Trophoblast cell (in vitro differentiated cells and primary cell): ENCODE data around the gene PTPRN2.

Experiments used
- DNase-seq, 2 donors: peaks; one replicate each; pipeline ENCODE4 v3.0.0-alpha.2; 2016
- H2AFZ ChIP-seq: 2 replicates; pipeline ENCODE4 v1.6.1; 2013; ENCODE audit warnings: low read length, moderate library complexity, mild to moderate bottlenecking; ENCODE audit not compliant: insufficient read depth, poor library complexity
- H2AK5ac ChIP-seq: 2 replicates; pipeline ENCODE4 v1.6.1; 2013; ENCODE audit warnings: mild to moderate bottlenecking, low read length
- H2BK120ac ChIP-seq: 2 replicates; pipeline ENCODE4 v1.6.1; 2013; ENCODE audit warnings: low read length, mild to moderate bottlenecking, moderate library complexity; ENCODE audit not compliant: insufficient read depth, poor library complexity
- H2BK12ac ChIP-seq: 2 replicates; pipeline ENCODE4 v1.6.1; 2013; ENCODE audit warnings: mild to moderate bottlenecking, low read length, moderate library complexity
- H2BK5ac ChIP-seq: 2 replicates; pipeline ENCODE4 v1.6.1; 2013; ENCODE audit warnings: low read length, low read depth, moderate library complexity, mild to moderate bottlenecking; ENCODE audit not compliant: poor library complexity
- H3K14ac ChIP-seq: 2 replicates; pipeline ENCODE4 v1.6.1; 2013; ENCODE audit warnings: mild to moderate bottlenecking, low read length
- H3K18ac ChIP-seq: 2 replicates; pipeline ENCODE4 v1.6.1; 2013; ENCODE audit warnings: mild to moderate bottlenecking, low read length
- H3K23ac ChIP-seq: 2 replicates; pipeline ENCODE4 v1.6.1; 2013; ENCODE audit warnings: low read length
- H3K27ac ChIP-seq: 2 replicates; pipeline ENCODE4 v1.5.1; 2013; ENCODE audit warnings: low read depth, mild to moderate bottlenecking, inconsistent platforms, low read length, moderate library complexity
- H3K27me3 ChIP-seq: 2 replicates; pipeline ENCODE4 v1.6.1; 2013; ENCODE audit warnings: inconsistent platforms, mild to moderate bottlenecking, low read length, moderate library complexity; ENCODE audit not compliant: insufficient read depth
- H3K36me3 ChIP-seq, 2 experiments: 1 replicate in 1 of 2; 2 replicates in 1 of 2; pipeline ENCODE4 v1.6.1; 2013; ENCODE audit warnings: low read length in 2 of 2, mild to moderate bottlenecking in 2 of 2, moderate library complexity in 1 of 2; ENCODE audit not compliant: insufficient read depth in 2 of 2, control insufficient read depth in 1 of 2
- H3K4ac ChIP-seq: 2 replicates; pipeline ENCODE4 v1.6.1; 2013; ENCODE audit warnings: low read depth, mild to moderate bottlenecking, low read length, moderate library complexity
- H3K4me1 ChIP-seq, 2 experiments: 1 replicate in 1 of 2; 2 replicates in 1 of 2; pipeline ENCODE4 v1.6.1; 2013; ENCODE audit warnings: low read length in 2 of 2, mild to moderate bottlenecking in 2 of 2, moderate library complexity in 1 of 2; ENCODE audit not compliant: insufficient read depth in 2 of 2, control insufficient read depth in 1 of 2
- H3K4me2 ChIP-seq: 2 replicates; pipeline ENCODE4 v1.6.1; 2013; ENCODE audit warnings: inconsistent platforms, mild to moderate bottlenecking, low read length, moderate library complexity
- H3K4me3 ChIP-seq: 2 replicates; pipeline ENCODE4 v1.5.1; 2013; ENCODE audit warnings: mild to moderate bottlenecking, low read depth, low read length, inconsistent platforms
- H3K79me1 ChIP-seq: one replicate; pipeline ENCODE4 v1.6.1; 2013; ENCODE audit warnings: low read length
- H3K79me2 ChIP-seq: 2 replicates; pipeline ENCODE4 v1.6.1; 2013; ENCODE audit warnings: low read length, mild to moderate bottlenecking; ENCODE audit not compliant: control insufficient read depth, insufficient read depth, poor library complexity
- H3K9ac ChIP-seq: 2 replicates; pipeline ENCODE4 v1.6.1; 2013; ENCODE audit warnings: mild to moderate bottlenecking, low read length
- H3K9me3 ChIP-seq: 2 replicates; pipeline ENCODE4 v1.6.1; 2013; ENCODE audit warnings: low read depth, mild to moderate bottlenecking, control low read depth, inconsistent platforms, low read length; ENCODE audit not compliant: insufficient read depth
- H4K12ac ChIP-seq: 2 replicates; pipeline ENCODE4 v1.6.1; 2013; ENCODE audit warnings: low read depth, mild to moderate bottlenecking, low read length, moderate library complexity
- H4K8ac ChIP-seq: 2 replicates; pipeline ENCODE4 v1.6.1; 2013; ENCODE audit warnings: low read depth, mild to moderate bottlenecking, low read length, moderate library complexity
- H4K91ac ChIP-seq: one replicate; pipeline ENCODE4 v1.6.1; 2013; ENCODE audit warnings: low read depth, mild to moderate bottlenecking, low read length, moderate library complexity
- WGBS: extraction: QIAGEN DNeasy Blood & Tissue Kit; methylation state at CpG from one replicate; pipeline ENCODE4 v1.1.7; 2013; ENCODE audit warnings: missing lambda C conversion rate; ENCODE audit not compliant: insufficient read length, insufficient coverage; ENCODE audit errors: extremely low coverage; 5-methylcytosine and 5-hydroxymethylcytosine counted together

PTPRN2 gene

DNA sequence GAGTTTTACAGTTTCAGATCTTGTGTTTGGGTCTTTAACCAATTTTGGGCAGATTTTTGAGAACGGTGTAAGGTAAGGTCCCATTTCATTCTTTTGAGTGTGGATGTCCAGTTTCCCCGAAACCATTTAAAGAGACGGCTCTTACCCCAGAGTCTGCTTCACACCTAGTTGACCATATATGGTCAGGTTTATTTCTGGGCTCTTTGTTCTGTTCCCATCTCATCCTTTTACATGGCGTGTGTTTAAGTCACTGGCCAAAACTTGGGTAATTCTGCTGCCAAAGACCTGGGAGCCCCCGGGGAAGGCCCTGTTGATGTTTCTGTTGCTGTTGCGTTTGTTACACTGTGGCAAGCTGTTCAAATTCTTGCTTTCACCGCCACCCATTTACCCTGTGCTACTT is 120.1 kb downstream of the PTPRN2 start:
- no peak overlapping the region for H2BK12ac ChIP-seq
- no peak overlapping the region for H4K8ac ChIP-seq
- no peak overlapping the region for H3K4ac ChIP-seq
- H3K9ac ChIP-seq, result no peak overlapping the region
- no peaks in the 10 kb centered on the region for H3K27me3 ChIP-seq
- H3K4me1 ChIP-seq, result no peaks in the 10 kb centered on the region
- H3K36me3 ChIP-seq, result no peaks in the 10 kb centered on the region
- H3K14ac ChIP-seq, result no peak overlapping the region
- H3K18ac ChIP-seq, result no peak overlapping the region
- H4K12ac ChIP-seq, result no peak overlapping the region
- no peaks in the 10 kb centered on the region for H3K79me2 ChIP-seq
- H4K91ac ChIP-seq, result no peak overlapping the region
- H2AFZ ChIP-seq, result no peak overlapping the region
- no peak overlapping the region for H3K4me3 ChIP-seq
- peaks cover 6% of the 10 kb centered on the region for H3K9me3 ChIP-seq
- no peak overlapping the region for H2AK5ac ChIP-seq
- WGBS, result no CpG with 5 or more reads among the region's 7 CpGs
- H2BK120ac ChIP-seq, result no peak overlapping the region
- H3K79me1 ChIP-seq, result no peaks in the 10 kb centered on the region
- no peak overlapping the region for H3K27ac ChIP-seq
- DNase-seq, result no peak
- H3K4me2 ChIP-seq, result no peak overlapping the region
- H3K23ac ChIP-seq, result no peak overlapping the region
- no peak overlapping the region for H2BK5ac ChIP-seq

DNA sequence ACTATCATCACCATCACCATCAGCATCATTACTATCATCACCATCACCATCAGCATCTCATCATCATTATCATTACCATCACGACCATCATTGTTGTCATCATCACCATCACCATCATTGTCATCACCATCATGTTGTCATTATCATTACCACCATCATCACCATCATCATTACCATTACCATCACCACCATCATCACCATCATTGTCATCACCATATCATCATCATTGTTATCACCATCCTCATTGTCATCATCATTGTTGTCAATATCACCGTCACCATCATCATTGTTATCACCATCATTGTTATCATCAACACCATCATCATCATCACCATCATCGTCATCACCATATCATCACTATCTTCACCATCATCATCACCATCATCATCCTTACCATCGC is 124.3 kb downstream of the PTPRN2 start:
- Histone ChIP-seq H2BK120ac (no peak overlapping the region), H3K9me3 (peaks cover 8% of the 10 kb centered on the region), H4K8ac (no peak overlapping the region), H2BK12ac (no peak overlapping the region), H4K91ac (no peak overlapping the region), H3K4me1 (no peaks in the 10 kb centered on the region), H3K9ac (no peak overlapping the region), H3K18ac (no peak overlapping the region), H3K27ac (no peak overlapping the region), H3K14ac (no peak overlapping the region), H4K12ac (no peak overlapping the region), H3K36me3 (no peaks in the 10 kb centered on the region), H3K4me3 (no peak overlapping the region), H3K4ac (no peak overlapping the region), H3K4me2 (no peak overlapping the region), H2AFZ (no peak overlapping the region), H3K27me3 (no peaks in the 10 kb centered on the region), H2BK5ac (no peak overlapping the region), H3K23ac (no peak overlapping the region), H3K79me1 (no peaks in the 10 kb centered on the region), H3K79me2 (no peaks in the 10 kb centered on the region), H2AK5ac (no peak overlapping the region)
- no peak for DNase-seq
- WGBS, result 100% methylated on average over 2 of the region's 4 CpGs

DNA sequence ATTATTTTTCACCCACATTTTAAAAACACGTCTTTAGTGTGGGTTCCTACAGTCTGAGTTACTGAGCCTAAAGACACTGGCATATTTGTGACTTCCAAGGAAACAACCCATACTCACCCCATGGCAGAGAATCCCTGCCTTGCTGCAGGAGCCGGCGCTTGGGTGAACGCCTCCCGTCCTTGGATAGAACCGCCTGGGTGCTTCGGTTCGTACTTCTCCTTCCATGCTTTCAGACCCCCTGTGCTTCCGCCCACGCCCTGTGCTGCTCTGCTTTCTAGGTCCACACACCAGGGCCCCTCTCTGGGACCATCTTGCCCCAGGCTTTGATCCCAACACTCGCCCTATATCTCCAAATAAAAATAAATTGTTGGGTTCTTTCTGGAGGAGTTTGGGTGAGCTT is 125.8 kb downstream of the PTPRN2 start:
- no CpG with 5 or more reads among the region's 11 CpGs for WGBS
- H3K36me3 ChIP-seq, result no peaks in the 10 kb centered on the region

DNA sequence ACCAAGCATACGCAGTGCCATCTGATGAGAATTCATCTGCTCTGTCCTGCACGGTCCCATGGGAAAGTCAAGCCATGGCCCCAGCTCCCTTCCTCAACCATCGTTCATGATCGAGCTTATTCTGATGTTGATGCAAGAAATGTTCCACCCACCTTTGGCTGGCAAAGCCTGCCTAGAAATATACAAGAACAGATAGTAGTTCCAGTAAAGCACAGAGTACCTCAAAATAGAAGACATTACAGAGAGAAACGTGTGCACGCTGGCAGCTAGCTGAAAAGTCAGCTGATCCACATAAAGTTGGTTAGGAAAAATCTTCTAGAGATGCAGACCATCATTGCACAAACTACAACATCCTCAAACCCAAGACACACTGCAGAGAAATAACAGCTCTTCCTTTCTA is 127.0 kb downstream of the PTPRN2 start:
- H3K14ac ChIP-seq, result no peak overlapping the region
- no peak overlapping the region for H4K12ac ChIP-seq
- H3K9ac ChIP-seq, result no peak overlapping the region
- H3K36me3 ChIP-seq, result no peaks in the 10 kb centered on the region
- no peak overlapping the region for H3K23ac ChIP-seq
- no CpG with 5 or more reads among the region's 6 CpGs for WGBS
- H2BK5ac ChIP-seq, result no peak overlapping the region
- no peaks in the 10 kb centered on the region for H3K79me2 ChIP-seq
- no peaks in the 10 kb centered on the region for H3K4me1 ChIP-seq
- H2BK12ac ChIP-seq, result no peak overlapping the region
- H3K79me1 ChIP-seq, result no peaks in the 10 kb centered on the region
- H3K18ac ChIP-seq, result no peak overlapping the region
- no peak overlapping the region for H4K91ac ChIP-seq
- H2AK5ac ChIP-seq, result no peak overlapping the region
- H3K27ac ChIP-seq, result no peak overlapping the region
- H4K8ac ChIP-seq, result no peak overlapping the region
- no peak overlapping the region for H2BK120ac ChIP-seq
- H3K4ac ChIP-seq, result no peak overlapping the region
- H2AFZ ChIP-seq, result no peak overlapping the region
- DNase-seq, result no peak
- peaks cover 15% of the 10 kb centered on the region for H3K9me3 ChIP-seq
- no peaks in the 10 kb centered on the region for H3K27me3 ChIP-seq
- H3K4me2 ChIP-seq, result no peak overlapping the region
- H3K4me3 ChIP-seq, result no peak overlapping the region

More for the DNA sequence above, 125.8 kb downstream of the PTPRN2 start:
- no peak overlapping the region for H3K4me2 ChIP-seq
- no peak overlapping the region for H3K14ac ChIP-seq
- no peak overlapping the region for H3K18ac ChIP-seq
- no peak for DNase-seq
- H2AK5ac ChIP-seq, result no peak overlapping the region
- no peak overlapping the region for H2BK120ac ChIP-seq
- H4K8ac ChIP-seq, result no peak overlapping the region
- no peaks in the 10 kb centered on the region for H3K79me1 ChIP-seq
- no peak overlapping the region for H2AFZ ChIP-seq
- no peaks in the 10 kb centered on the region for H3K79me2 ChIP-seq
- no peak overlapping the region for H3K4ac ChIP-seq
- no peak overlapping the region for H3K4me3 ChIP-seq
- no peak overlapping the region for H3K9ac ChIP-seq
- no peaks in the 10 kb centered on the region for H3K27me3 ChIP-seq
- no peak overlapping the region for H2BK12ac ChIP-seq
- no peaks in the 10 kb centered on the region for H3K4me1 ChIP-seq
- H3K9me3 ChIP-seq, result peaks cover 8% of the 10 kb centered on the region
- H3K23ac ChIP-seq, result no peak overlapping the region
- H4K12ac ChIP-seq, result no peak overlapping the region
- H2BK5ac ChIP-seq, result no peak overlapping the region
- no peak overlapping the region for H3K27ac ChIP-seq
- no peak overlapping the region for H4K91ac ChIP-seq
